ENCODE data around the gene HDAC7.

HDAC7 gene

DNA sequence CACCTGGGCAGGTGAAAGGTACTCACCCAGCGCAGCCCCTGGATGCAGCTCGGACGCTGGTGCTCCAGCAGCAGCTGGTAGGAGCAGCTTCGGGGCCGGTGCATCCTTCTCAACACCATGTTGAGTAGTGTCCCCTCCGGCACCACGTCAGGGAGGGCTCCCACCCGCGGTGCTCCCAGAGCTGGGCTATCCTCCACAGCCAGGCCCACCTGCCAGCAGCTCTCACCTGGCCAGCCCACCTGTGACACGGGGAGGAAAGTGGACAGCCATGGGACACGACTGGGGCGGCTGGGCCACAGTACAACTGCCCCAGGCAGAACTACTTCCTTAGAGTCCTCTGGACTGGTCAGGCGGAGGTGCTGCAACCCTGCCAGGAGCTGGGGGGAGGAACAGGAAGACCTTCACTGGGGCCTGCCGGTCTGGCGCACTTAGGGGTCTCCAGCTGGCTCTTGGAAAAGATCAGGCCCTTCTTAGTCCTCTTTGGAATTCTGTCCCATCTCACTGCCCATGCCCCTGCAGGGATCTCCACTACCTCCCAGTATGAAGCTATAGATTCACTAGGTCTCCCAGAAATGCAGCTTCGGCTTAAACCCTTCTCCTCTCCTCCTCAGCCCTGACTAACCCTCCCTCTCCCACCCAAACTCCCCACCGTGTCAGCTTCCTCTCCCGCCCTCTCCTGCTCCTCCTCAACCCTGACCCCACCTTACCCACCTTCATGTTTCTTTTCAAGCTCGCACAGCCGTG, 61.7 kb downstream of the HDAC7 start:
- H3K27ac ChIP-seq, result peak overlapping the region; percentile 51
- TF ChIP-seq ZFX (IDR thresholded peaks at IDR 0.05; ENCODE audit: borderline replicate concordance), result no peak
- TF ChIP-seq, protein P1, sequence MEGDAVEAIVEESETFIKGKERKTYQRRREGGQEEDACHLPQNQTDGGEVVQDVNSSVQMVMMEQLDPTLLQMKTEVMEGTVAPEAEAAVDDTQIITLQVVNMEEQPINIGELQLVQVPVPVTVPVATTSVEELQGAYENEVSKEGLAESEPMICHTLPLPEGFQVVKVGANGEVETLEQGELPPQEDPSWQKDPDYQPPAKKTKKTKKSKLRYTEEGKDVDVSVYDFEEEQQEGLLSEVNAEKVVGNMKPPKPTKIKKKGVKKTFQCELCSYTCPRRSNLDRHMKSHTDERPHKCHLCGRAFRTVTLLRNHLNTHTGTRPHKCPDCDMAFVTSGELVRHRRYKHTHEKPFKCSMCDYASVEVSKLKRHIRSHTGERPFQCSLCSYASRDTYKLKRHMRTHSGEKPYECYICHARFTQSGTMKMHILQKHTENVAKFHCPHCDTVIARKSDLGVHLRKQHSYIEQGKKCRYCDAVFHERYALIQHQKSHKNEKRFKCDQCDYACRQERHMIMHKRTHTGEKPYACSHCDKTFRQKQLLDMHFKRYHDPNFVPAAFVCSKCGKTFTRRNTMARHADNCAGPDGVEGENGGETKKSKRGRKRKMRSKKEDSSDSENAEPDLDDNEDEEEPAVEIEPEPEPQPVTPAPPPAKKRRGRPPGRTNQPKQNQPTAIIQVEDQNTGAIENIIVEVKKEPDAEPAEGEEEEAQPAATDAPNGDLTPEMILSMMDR (IDR thresholded peaks at IDR 0.05), result no peak

DNA sequence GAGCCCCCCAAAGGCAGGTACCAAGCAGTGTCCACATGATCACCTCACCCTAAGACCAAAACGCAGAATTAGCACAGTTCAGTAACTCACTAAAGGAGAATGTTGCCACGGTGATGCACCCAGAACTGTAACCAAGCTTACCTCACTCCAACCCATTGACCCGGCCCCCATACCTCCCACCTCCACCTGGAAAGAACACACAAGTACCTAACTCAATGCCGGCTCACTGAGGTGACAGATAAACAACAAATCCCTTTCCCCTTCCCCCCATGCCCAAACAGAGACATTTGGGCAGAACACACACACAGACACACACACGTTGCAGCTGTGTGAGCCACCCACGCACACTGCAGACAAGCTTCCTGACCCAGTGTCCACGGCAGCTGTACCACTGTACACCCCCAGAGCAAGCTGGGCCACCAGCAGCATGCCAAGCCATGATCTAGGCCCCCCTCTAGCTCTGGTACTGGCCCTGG, 62.3 kb downstream of the HDAC7 start:
- no peak for TF ChIP-seq ZFX (IDR thresholded peaks at IDR 0.05; ENCODE audit: borderline replicate concordance)
- TF ChIP-seq, protein P1 (IDR thresholded peaks at IDR 0.05), result no peak
- no peak overlapping the region for H3K27ac ChIP-seq

DNA sequence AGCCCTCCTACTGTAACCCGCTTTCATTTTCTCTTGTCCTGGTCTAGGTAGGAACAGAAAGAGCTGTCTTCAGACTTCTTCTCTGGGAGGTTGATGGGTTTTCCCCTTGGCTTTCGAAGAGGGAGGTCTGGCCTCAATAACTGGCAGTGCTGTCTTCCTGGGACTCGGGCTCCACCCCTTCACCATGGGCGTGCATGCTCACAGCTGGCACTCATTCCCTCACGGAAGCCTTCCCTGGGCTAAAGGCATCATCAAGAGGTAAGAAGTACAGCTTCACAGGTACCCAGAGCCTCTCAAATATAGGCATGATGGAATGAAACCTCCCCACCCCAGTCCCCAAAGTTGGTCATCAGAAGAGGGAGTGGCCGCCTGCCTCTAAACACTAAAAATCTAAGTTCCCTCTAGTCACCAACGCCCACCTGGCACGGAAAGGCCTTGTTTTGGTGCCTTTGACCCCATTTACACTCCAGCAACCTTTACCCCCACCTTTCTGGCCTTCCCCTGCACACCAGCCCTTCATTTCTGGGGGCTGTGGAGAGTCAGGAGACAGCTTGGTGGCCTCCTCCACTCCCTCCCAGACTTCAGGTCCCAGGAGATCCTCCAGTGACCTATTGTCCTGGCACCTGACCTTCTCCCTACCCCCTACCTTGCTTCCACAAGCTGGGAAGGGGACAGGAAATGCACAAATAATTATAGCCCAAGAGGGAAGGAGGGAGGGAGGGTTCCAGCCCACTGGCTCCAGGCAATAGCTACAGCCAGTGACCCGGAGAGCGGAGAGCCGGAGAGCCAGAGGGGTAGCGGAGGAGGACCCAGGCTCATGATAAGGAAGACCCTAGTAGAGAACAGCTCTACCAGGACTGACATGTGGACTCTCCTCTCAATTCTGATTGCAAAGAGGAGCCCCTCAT, 63.8 kb downstream of the HDAC7 start:
- peak overlapping the region; percentile 35 for H3K27ac ChIP-seq
- TF ChIP-seq, protein P1 (IDR thresholded peaks at IDR 0.05), result no peak
- TF ChIP-seq ZFX (IDR thresholded peaks at IDR 0.05; ENCODE audit: borderline replicate concordance), result no peak

DNA sequence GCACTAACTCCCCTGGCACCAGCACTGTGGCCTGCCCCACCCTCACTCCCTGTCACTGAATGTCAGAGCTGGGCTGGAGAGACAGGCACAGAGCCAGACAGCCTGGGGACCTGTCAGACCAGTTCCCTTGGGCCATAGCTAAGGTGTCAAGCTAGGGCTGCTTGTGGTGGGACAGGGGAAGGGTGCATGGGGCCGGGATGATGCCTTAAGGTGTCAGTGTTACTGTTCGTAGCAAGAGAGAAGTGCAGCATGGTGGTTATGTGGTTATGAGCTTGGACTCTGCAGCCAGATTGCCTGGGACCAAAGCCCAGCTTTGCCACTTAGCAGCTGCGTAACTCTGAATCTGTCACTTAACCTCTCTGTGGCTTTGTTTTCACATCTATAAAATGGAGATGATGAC, 64.8 kb downstream of the HDAC7 start:
- H3K27ac ChIP-seq, result peak overlapping the region; percentile 35
- TF ChIP-seq, protein P1 (IDR thresholded peaks at IDR 0.05), result no peak
- no peak for TF ChIP-seq ZFX (IDR thresholded peaks at IDR 0.05; ENCODE audit: borderline replicate concordance)

DNA sequence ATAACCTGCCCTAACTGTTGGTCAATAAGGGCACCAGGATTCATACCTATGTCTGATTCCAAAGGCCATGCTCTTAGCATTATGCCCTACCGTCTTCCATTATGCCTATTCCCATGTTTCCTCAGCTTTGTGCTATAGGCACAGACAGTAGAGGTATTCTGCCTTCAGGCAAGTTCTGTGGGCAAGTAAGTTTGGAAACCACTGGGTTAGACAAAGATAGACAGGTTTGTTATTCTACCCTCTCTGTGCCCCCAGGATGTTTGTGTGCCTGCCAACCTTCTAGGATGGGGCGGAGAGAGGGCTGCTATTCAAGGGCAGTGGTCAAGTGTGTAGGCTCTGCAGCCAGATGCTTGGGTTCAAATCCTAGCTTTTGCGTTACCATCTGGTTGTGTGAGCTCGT, 65.6 kb downstream of the HDAC7 start:
- H3K27ac ChIP-seq, result peak overlapping the region; percentile 35

DNA sequence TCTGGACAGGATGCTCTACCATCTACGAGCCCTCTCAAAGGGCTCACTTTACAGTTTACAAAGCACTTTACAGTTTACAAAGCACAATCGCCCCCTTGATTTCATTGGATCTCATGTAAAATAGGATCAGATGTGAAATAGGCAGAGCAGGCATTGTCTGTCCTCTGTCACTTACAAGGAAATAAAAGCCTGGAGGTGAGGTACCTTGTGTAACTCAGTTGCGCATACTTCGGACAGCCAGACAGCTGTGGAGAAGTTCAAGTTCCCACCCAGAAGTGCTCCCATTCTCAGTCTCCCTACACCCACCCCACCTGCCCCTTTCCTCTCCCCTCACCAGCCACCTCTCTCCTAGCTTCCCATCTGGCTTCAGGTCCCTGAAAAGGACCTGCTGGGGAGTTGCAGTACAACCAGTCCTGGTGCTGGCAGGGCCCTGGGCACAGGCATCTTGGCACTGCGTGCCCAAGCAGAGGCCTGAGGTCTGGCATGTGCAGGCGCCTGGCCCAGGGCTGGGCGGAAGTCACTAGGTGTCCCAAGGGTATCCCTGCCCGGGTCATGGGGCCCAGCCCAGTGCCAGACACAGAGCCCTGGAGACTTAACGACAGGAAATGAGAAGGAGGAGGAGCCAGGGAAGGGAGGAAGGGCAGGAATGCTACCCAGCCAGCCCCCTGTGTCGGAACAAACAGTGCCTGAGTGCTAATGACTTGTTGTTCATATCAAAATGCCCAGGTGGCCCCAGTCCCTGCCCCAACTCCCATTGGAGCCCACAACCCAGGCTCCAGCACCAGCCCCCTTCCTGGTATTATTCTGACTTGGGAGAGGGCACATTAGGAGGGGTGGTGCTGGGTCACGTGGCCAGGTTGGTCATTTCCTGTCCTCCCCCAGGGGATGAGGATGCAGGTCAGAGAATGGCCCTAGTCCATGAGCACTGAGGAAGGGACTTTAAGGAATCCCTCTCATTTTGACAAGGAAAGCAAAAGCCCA, 66.4 kb downstream of the HDAC7 start:
- TF ChIP-seq, protein P1 (IDR thresholded peaks at IDR 0.05), result no peak
- TF ChIP-seq ZFX (IDR thresholded peaks at IDR 0.05; ENCODE audit: borderline replicate concordance), result no peak
- peak overlapping the region; percentile 35 for H3K27ac ChIP-seq

More for the DNA sequence above, 65.6 kb downstream of the HDAC7 start:
- no peak for TF ChIP-seq ZFX (IDR thresholded peaks at IDR 0.05; ENCODE audit: borderline replicate concordance)
- TF ChIP-seq, protein P1 (IDR thresholded peaks at IDR 0.05), result no peak
